Activated naive CD4-positive, alpha-beta T cell (primary cell): ENCODE data around the gene TAAR5.
"Not testable (repeated sequence)": the region's sequence is repeated elsewhere in the genome, so short reads cannot be mapped to it uniquely, and the experiment has no call there.

Experiments used
- DNase-seq, 4 experiments: peaks; one replicate each; lab custom pipeline; 2025; lab: John Stamatoyannopoulos, UW

The TAAR5 gene

GRCh38 chr6:132570221-132570777 lies 19.2 kb downstream of the TAAR5 start, which contains the start of gene TAAR6:
TSS of gene TAAR6 (plus strand) at chr6:132570322. CDS start at chr6:132570322, 0 bp downstream.
- DNase-seq, result no peak

GRCh38 chr6:132569170-132569569 lies 20.4 kb downstream of the TAAR5 start:
- DNase-seq, result no peak

GRCh38 chr6:132568611-132569010 lies 20.9 kb downstream of the TAAR5 start:
- DNase-seq, result no peak

- DNase-seq, result no peak
These were observed 22.0 kb downstream of the TAAR5 start for GRCh38 chr6:132567566-132567965.

GRCh38 chr6:132566404-132566803 lies 23.1 kb downstream of the TAAR5 start:
- DNase-seq, result no peak

GRCh38 chr6:132560087-132560486 lies 29.5 kb downstream of the TAAR5 start:
- not testable (repeated sequence) for DNase-seq

GRCh38 chr6:132552372-132552771 lies 37.2 kb downstream of the TAAR5 start, which contains the start of gene TAAR8:
TSS of gene TAAR8 (plus strand) at chr6:132552672. CDS start at chr6:132552693, 21 bp downstream.
- DNase-seq, result no peak

- DNase-seq, result no peak
These were observed 38.3 kb downstream of the TAAR5 start for GRCh38 chr6:132551214-132551613.

GRCh38 chr6:132548746-132549463 lies 40.6 kb downstream of the TAAR5 start:
- no peak for DNase-seq

GRCh38 chr6:132544826-132545225 lies 44.7 kb downstream of the TAAR5 start:
- no peak for DNase-seq
